Measurements from ENCODE around the gene BBS9.
A peak's percentile ranks its signal among the peaks of the same experiment; 100 is the strongest.

The BBS9 gene

GRCh38 chr7:33193308-33193864 lies 64.0 kb downstream of the BBS9 start:
- no peak for DNase-seq (ENCODE audit: low read depth)
- TF ChIP-seq, protein P1, sequence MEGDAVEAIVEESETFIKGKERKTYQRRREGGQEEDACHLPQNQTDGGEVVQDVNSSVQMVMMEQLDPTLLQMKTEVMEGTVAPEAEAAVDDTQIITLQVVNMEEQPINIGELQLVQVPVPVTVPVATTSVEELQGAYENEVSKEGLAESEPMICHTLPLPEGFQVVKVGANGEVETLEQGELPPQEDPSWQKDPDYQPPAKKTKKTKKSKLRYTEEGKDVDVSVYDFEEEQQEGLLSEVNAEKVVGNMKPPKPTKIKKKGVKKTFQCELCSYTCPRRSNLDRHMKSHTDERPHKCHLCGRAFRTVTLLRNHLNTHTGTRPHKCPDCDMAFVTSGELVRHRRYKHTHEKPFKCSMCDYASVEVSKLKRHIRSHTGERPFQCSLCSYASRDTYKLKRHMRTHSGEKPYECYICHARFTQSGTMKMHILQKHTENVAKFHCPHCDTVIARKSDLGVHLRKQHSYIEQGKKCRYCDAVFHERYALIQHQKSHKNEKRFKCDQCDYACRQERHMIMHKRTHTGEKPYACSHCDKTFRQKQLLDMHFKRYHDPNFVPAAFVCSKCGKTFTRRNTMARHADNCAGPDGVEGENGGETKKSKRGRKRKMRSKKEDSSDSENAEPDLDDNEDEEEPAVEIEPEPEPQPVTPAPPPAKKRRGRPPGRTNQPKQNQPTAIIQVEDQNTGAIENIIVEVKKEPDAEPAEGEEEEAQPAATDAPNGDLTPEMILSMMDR (conservative IDR thresholded peaks at IDR 0.05; ENCODE audit: low read length) = no peak
- H3K4me3 ChIP-seq (ENCODE audit: low read length) = no peak overlapping the region

DNA sequence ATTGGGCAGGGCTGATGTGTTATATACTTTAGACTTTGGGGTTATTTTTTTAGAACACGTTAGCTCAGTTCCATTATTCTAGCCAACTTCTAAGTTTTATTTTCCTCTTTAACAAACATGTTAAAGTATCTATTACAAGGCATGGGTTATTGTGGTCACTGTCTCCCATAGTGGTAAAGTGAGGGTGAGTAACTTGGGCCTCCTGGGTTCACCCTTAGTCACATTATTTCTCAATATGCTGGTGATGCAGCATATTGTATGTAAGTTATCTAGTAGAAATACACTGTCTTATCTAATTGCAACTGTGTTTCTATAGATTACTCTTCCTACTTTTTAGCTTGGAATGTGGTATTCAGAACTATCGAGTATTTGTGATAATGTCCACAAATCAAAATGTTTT lies 65.9 kb downstream of the BBS9 start:
- DNase-seq (ENCODE audit: low read depth) = peak; percentile 82
- TF ChIP-seq, protein P1 (conservative IDR thresholded peaks at IDR 0.05; ENCODE audit: low read length) = no peak
- no peak overlapping the region for H3K4me3 ChIP-seq (ENCODE audit: low read length)

DNA sequence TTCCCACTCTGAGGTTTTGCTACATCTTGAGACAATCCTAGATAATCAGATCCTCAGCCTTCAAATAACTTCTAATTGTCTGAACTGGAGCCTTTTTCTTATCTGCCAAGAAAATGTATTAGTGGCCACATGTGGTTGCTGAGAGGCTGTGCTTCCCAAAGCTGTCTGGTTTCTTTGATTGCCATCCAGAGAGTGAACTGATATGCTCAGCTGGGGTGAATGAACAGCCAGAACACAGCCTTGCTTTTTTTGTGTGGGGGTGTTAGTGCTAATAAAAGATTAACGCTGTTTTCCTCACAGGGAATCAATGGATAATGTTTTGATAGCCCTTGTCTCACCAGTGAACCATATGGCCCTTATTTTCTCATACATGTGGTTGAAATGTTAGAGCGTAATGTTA lies 66.9 kb downstream of the BBS9 start:
- TF ChIP-seq, protein P1 (conservative IDR thresholded peaks at IDR 0.05; ENCODE audit: low read length) = no peak
- no peak overlapping the region for H3K4me3 ChIP-seq (ENCODE audit: low read length)
- DNase-seq (ENCODE audit: low read depth) = peak; percentile 13

DNA sequence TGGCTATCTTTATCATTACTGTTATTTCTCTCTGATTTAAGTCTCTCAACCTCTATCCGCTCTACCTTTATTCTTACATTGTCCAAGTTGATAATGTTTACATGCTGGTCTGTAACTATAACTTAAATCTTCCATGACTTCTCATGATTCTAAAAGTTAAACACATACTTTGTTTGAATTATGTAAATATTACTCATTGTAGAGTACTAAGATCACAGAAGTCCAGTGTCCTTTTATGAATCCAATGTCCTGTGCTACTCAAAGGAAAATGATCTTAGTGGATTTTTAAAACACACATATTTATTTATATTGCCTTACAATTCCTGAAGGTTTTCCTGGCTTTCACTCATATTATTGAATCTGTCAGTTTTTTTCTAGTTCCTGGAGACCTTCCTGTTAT lies 70.9 kb downstream of the BBS9 start:
- no peak for DNase-seq (ENCODE audit: low read depth)
- H3K4me3 ChIP-seq (ENCODE audit: low read length) = no peak overlapping the region
- TF ChIP-seq, protein P1 (conservative IDR thresholded peaks at IDR 0.05; ENCODE audit: low read length) = no peak

- DNase-seq (ENCODE audit: low read depth) = no peak
- TF ChIP-seq, protein P1 (conservative IDR thresholded peaks at IDR 0.05; ENCODE audit: low read length) = no peak
- no peak overlapping the region for H3K4me3 ChIP-seq (ENCODE audit: low read length)
Measured at GRCh38 chr7:33201821-33202220, 72.5 kb downstream of the BBS9 start.

- H3K4me3 ChIP-seq (ENCODE audit: low read length) = no peak overlapping the region
- DNase-seq (ENCODE audit: low read depth) = no peak
- TF ChIP-seq, protein P1 (conservative IDR thresholded peaks at IDR 0.05; ENCODE audit: low read length) = no peak
Measured at GRCh38 chr7:33210958-33211357, 81.6 kb downstream of the BBS9 start.

DNA sequence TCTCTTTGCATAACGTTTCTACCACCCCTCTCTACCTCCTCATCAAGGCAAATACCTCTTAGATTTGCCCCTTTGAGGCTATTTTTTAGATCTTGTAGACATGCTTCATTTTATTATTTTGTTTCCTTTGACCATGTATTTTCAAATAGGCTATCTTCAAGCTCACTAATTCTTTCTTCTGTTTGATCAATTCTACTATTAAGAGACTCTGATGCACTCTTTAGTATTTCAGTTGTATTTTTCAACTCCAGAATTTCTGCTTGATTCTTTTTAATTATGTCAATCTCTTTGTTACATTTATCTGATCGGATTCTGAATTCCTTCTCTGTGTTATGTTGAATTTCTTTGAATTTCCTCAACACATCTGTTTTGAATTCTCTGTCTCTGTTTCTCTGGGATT lies 82.8 kb downstream of the BBS9 start:
- no peak for DNase-seq (ENCODE audit: low read depth)
- TF ChIP-seq, protein P1 (conservative IDR thresholded peaks at IDR 0.05; ENCODE audit: low read length) = no peak
- H3K4me3 ChIP-seq (ENCODE audit: low read length) = no peak overlapping the region

Measured in AG10803 (cell line).